ENCODE results near the gene PSKH1.

The PSKH1 gene

DNA sequence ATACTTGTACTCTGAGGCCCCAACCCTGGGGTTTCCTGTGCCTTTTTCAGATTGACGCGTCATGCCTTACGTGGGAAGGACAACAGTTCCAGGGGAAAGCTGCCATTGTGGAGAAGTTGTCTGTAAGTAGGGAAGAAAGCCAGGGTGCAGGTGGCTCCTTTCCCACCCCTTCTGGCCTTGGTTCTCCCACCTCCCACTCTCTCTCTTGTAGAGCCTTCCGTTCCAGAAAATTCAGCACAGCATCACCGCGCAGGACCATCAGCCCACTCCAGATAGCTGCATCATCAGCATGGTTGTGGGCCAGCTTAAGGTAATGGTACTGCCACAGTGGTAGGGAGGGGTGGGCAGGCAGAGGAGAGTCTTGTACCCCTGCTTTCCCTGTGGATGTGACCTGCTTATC lies 24.8 kb upstream of the PSKH1 start:
- no peak for DNase-seq

DNA sequence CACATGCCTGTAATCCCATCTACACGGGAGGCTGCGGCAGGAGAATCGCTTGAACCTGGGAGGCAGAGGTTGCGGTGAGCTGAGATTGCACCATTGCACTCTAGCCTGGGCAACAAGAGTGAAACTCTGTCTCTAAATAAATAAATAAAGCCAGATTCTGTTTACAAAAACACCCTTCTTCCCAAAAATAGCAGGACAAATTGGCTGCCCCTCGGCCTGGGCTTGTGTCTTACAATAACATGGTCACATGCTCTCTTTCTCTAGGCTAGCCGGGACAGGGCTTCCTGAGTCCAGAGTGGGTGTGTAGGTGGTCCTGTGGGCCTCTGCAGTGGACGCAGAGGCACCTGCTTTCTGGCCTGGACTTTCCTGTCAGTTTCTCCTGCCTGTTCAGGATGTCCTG lies 23.4 kb upstream of the PSKH1 start:
- no peak for DNase-seq

DNA sequence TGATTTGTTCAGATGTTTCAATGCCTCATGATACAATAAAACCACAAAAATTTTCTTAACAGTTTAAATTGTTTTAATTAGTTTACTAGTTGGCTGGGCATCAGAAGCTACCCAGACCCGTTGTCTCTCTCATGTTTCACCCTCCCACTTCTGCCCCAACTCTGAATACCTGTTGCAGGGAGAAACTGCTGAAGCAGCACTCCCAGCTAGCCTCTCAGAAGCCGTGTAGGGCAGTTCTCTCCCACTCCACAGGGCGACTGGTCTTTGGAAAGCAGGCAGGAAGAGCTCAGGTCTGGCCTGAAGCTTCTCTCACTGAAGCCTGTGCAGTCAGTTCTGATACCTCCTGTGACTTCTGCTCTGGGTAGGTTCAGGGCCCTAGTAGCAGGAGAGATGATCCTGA lies 21.8 kb upstream of the PSKH1 start:
- no peak for DNase-seq

GRCh38 chr16:67872131-67872630 lies 20.9 kb upstream of the PSKH1 start:
- no peak for DNase-seq

- DNase-seq = peak; percentile 42
Measured at GRCh38 chr16:67872631-67873434, 20.2 kb upstream of the PSKH1 start, which contains the start of gene EDC4. Gene EDC4, plus strand, starts transcription at chr16:67873052. Its CDS starts 210 bp downstream, at chr16:67873262.

- DNase-seq = no peak
Measured at GRCh38 chr16:67873435-67874370, 19.4 kb upstream of the PSKH1 start.

- no peak for DNase-seq
Measured at GRCh38 chr16:67874372-67874771, 18.7 kb upstream of the PSKH1 start.

DNA sequence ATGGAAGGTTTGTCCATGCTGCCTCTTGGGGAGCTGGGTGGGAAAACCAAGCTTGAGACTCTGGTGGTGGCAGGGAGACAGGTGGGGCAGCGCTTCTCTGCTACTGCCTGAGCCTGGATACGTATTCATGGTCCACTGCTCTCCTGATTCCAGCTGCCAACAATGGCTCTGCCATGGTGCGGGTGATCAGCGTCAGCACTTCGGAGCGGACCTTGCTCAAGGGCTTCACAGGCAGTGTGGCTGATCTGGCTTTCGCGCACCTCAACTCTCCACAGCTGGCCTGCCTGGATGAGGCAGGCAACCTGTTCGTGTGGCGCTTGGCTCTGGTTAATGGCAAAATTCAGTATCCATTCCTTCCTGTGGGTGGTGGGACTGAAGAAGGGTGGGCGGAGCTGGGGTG lies 16.0 kb upstream of the PSKH1 start:
- DNase-seq = no peak

DNA sequence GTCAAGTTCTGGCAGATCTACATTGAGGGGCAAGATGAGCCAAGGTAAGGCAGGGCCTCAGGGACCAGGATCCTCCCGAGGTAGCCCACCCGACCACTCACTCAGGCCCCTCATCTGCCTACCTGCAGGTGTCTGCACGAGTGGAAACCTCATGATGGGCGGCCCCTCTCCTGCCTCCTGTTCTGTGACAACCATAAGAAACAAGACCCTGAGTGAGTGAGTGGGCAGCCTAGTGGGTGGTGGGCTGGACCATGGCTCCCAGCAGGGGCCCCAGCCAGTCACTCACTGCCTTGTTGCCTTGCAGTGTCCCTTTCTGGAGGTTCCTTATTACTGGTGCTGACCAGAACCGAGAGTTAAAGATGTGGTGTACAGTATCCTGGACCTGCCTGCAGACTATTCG lies 14.8 kb upstream of the PSKH1 start:
- DNase-seq = no peak

DNA sequence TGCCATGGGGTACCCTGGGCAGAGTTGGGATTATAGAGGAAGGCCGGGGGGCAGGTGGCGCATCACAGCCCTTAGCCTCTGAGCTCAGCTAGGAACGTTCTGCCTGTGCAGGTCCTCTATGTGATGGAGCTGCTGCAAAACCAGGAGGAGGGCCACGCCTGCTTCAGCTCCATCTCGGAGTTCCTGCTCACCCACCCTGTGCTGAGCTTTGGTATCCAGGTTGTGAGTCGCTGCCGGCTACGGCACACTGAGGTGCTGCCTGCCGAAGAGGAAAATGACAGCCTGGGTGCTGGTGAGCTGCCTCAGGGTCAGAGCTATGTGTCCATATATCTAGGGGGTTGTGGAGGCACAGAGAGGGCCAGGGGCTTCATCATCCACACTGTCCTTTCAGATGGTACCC lies 14.2 kb upstream of the PSKH1 start:
- DNase-seq = no peak

GRCh38 chr16:67879462-67879861 lies 13.6 kb upstream of the PSKH1 start:
- no peak for DNase-seq

DNA sequence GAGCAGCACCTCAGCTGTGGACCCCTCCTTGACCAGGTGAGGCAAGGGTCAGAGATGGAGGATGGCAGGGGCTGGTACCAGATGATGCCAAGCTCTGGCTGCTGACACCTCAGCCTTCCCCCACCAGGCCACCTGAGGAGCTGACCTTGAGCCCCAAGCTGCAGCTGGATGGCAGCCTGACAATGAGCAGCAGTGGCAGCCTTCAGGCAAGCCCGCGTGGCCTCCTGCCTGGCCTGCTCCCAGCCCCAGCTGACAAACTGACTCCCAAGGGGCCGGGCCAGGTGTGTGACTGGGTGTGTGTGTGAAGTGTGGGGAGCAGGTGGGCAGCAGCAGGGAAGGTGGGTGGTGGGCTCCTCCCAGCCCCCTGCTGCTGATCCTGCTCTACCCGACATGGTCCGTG lies 13.1 kb upstream of the PSKH1 start:
- no peak for DNase-seq

- DNase-seq = no peak
Measured at GRCh38 chr16:67880584-67880983, 12.5 kb upstream of the PSKH1 start.

- no peak for DNase-seq
Measured at GRCh38 chr16:67881621-67882161, 11.4 kb upstream of the PSKH1 start.

GRCh38 chr16:67882374-67883145 lies 10.5 kb upstream of the PSKH1 start:
- no peak for DNase-seq

DNA sequence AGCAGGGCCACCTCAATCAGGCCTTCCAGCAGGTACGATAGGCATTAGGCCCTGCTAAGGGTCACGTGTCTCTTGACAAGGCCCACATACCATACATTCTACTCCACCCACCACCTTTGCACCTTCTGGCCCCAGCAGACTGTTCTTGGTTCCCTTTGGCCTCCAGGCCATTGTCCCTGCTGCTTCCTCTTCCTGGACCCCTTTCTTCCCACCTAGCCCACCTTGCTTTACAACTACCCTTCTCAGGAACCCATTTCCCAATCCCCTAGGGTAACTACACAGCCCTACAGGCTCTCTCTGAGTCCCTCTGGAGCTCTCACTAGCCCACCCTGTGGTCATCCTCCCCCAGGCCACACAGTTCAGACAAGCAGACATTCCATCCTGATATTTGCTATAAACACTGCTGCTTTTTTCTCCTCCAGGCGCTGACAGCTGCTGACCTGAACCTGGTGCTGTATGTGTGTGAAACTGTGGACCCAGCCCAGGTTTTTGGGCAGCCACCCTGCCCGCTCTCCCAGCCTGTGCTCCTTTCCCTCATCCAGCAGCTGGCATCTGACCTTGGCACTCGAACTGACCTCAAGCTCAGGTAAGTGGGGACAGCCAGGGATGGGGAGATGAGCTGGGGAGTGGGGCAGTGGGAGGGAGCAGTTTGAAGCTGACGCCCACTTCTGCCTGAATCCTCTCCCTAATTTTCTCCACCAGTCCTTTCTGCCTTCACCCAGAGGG lies 9.7 kb upstream of the PSKH1 start:
- no peak for DNase-seq

GRCh38 chr16:67883872-67884261 lies 9.2 kb upstream of the PSKH1 start:
- DNase-seq = peak; percentile 4

GRCh38 chr16:67884684-67885083 lies 8.4 kb upstream of the PSKH1 start, which contains the start of gene NRN1L:
Gene NRN1L, plus strand, starts transcription at chr16:67884885. Its CDS starts 19 bp downstream, at chr16:67884904.
- DNase-seq = no peak

- no peak for DNase-seq
Measured at GRCh38 chr16:67885545-67885944, 7.5 kb upstream of the PSKH1 start.

- DNase-seq = no peak
Measured at GRCh38 chr16:67885976-67886375, 7.1 kb upstream of the PSKH1 start.

DNA sequence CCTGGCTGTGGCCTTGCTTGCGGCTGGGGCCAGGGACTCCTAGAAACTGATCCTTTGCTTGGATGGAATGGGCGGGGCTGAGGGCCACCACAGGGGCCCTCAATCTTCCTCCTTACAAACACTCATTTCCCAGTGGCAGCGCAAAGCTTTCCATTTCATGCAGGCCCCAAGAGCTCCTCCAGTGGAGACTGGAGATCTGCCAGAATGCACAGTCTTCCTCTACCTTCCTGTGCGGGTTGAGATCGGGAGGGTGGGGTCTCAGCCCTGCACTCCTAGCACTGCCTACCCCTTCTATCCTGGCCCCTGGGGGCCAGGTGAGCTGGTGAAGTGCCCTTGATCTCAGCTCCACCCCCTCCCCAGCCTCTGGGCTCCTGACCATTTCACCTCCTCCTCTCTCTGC lies 6.7 kb upstream of the PSKH1 start:
- DNase-seq = no peak

DNA sequence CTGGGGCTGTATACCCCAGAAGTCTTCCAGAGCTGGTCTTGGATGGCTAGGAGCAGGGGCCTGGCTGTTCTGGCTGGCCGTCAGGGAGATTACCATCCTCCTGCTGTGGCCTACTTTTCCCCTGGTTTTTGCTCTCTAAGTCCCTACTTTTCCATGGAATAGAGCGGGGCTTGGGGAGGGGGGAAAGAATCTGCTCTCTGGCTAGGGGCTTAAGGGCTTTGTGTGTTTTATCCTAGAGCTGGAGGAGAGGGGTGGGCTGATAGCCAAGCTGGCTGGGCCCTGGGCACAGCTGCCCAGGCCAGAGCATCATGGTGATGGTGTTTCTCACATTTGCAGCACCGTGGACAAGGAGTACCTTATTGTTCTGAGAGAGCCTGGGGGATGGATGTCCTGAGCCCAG lies 4.7 kb upstream of the PSKH1 start:
- DNase-seq = no peak

All from KG1 (cell line).